ENCODE data around the gene SLAMF8.

- no peak for TF ChIP-seq CTCF (IDR thresholded peaks at IDR 0.05; ENCODE audit: poor library complexity, severe bottlenecking)
- no peak for TF ChIP-seq EP300 (conservative IDR thresholded peaks at IDR 0.05; ENCODE audit: poor library complexity, severe bottlenecking)
- TF ChIP-seq REST (IDR thresholded peaks at IDR 0.05; ENCODE audit: borderline replicate concordance): no peak
- no peak for TF ChIP-seq RAD21 (conservative IDR thresholded peaks at IDR 0.05)
- TF ChIP-seq POLR2AphosphoS5 (IDR thresholded peaks at IDR 0.05): no peak
- TF ChIP-seq TAF1 (IDR thresholded peaks at IDR 0.05; ENCODE audit: low read depth): no peak
Observed at GRCh38 chr1:159854116-159854692, 27.5 kb downstream of the SLAMF8 start.

Measured in neural cell (in vitro differentiated cells).